K562 (cell line): ENCODE data around the gene CPNE2.

Source experiments
- E2F3 ChIP-seq: fragments of 250-450 bp; sonication (Bioruptor Pico); IDR thresholded peaks from 2 replicates; pipeline ENCODE4 v1.4.0; 2020; ENCODE audit warnings: mild to moderate bottlenecking
- FOSL1 ChIP-seq: fragments of 200-800 bp; sonication (Bioruptor generic); conservative IDR thresholded peaks from 2 replicates; pipeline ENCODE4 v1.6.1; 2016; ENCODE audit warnings: missing genetic modification characterization, missing compliant biosample characterization
- MED1 ChIP-seq: sonication (generic); formaldehyde crosslinking; IDR thresholded peaks from 2 replicates; pipeline ENCODE4 v1.8.1; 2023; ENCODE audit warnings: missing genetic modification reagents, borderline replicate concordance
- REST ChIP-seq, 2 experiments: fragments of 450-650 bp; formaldehyde crosslinking in 1 of 2; IDR thresholded peaks; 2 replicates each; pipeline versions ENCODE4 v1.4.0 to v1.6.1; 2014 to 2020; ENCODE audit warnings: mild to moderate bottlenecking in 2 of 2, borderline replicate concordance in 1 of 2, low read depth in 1 of 2
- TEAD1 ChIP-seq, 2 experiments: fragments of 450-650 bp in 1 of 2; sonication (generic) in 1 of 2; formaldehyde crosslinking; IDR thresholded peaks; 2 replicates each; pipeline versions ENCODE4 v1.4.0 to v1.8.0; 2020 to 2022; ENCODE audit warnings: mild to moderate bottlenecking in 2 of 2, missing genetic modification reagents in 1 of 2
- ZKSCAN8 ChIP-seq: fragments of 200-800 bp; sonication (Bioruptor generic); IDR thresholded peaks from 2 replicates; pipeline ENCODE4 v1.6.1; 2016; ENCODE audit warnings: missing genetic modification characterization, missing compliant biosample characterization
- ZNF354B ChIP-seq: fragments of 250-450 bp; sonication (Bioruptor Pico); IDR thresholded peaks from 2 replicates; pipeline ENCODE4 v1.4.0; 2020
- ZNF444 ChIP-seq: fragments of 250-450 bp; sonication (Bioruptor Pico); IDR thresholded peaks from 2 replicates; pipeline ENCODE4 v1.4.0; 2020; ENCODE audit warnings: mild to moderate bottlenecking, moderate library complexity
- TF ChIP-seq, protein P1 (sequence below), 3 experiments: IDR thresholded peaks in 2 of 3; conservative IDR thresholded peaks in 1 of 3; 2 replicates each; pipeline ENCODE4 v1.5.1; 2011 to 2012; ENCODE audit warnings: low read length in 3 of 3, mild to moderate bottlenecking in 3 of 3, control low read depth in 2 of 3, improper control_type of control experiment in 1 of 3, inconsistent platforms in 1 of 3, low read depth in 1 of 3, mixed read lengths in 1 of 3, moderate library complexity in 1 of 3; ENCODE audit not compliant: insufficient read depth in 2 of 3

DNA sequence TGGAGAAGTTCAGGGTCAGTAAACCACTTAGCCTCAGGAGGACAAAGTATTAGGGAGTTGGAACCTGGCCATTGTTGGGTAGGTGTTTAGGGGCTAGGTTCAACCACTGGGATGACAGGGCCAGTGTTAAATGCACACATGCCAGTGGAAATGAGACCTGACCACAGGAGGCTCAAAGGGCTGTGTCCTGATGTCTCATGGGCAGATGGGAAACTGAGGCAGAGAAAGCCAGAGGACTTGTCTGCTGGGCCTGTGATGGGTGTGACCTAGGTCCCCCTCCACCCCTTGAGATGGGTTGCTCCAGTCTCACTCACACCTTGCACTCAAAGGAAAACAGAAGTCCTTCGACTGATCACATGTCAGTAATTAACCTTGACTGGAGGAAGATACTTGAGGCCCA, 16.0 kb downstream of the CPNE2 start:
- TF ChIP-seq TEAD1 (CRISPR knock-in tag; IDR thresholded peaks at IDR 0.05): no peak
- no peak for TF ChIP-seq REST (IDR thresholded peaks at IDR 0.05; ENCODE audit: borderline replicate concordance)
- TF ChIP-seq REST (CRISPR knock-in tag; IDR thresholded peaks at IDR 0.05; ENCODE audit: low read depth): no peak
- TF ChIP-seq, protein P1, sequence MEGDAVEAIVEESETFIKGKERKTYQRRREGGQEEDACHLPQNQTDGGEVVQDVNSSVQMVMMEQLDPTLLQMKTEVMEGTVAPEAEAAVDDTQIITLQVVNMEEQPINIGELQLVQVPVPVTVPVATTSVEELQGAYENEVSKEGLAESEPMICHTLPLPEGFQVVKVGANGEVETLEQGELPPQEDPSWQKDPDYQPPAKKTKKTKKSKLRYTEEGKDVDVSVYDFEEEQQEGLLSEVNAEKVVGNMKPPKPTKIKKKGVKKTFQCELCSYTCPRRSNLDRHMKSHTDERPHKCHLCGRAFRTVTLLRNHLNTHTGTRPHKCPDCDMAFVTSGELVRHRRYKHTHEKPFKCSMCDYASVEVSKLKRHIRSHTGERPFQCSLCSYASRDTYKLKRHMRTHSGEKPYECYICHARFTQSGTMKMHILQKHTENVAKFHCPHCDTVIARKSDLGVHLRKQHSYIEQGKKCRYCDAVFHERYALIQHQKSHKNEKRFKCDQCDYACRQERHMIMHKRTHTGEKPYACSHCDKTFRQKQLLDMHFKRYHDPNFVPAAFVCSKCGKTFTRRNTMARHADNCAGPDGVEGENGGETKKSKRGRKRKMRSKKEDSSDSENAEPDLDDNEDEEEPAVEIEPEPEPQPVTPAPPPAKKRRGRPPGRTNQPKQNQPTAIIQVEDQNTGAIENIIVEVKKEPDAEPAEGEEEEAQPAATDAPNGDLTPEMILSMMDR (IDR thresholded peaks at IDR 0.05 in 2 of 3, conservative IDR thresholded peaks at IDR 0.05 in 1 of 3; ENCODE audit: insufficient read depth in 2 of 3, low read depth in 1 of 3, low read length in 3 of 3): no peak
- no peak for TF ChIP-seq MED1
- TF ChIP-seq E2F3: no peak
- TF ChIP-seq ZNF354B: no peak
- no peak for TF ChIP-seq ZNF444 (CRISPR knock-in tag)
- TF ChIP-seq ZKSCAN8 (CRISPR knock-in tag): no peak
- TF ChIP-seq FOSL1 (tag): no peak
